KMS-11 (cell line): Measurements from ENCODE around the gene B4GALNT3.

ENCODE experiments used
- H2AFZ ChIP-seq: fragments of 200-600 bp; sonication (generic); 2 replicates; pipeline ENCODE4 v1.6.1; 2016; ENCODE audit warnings: antibody characterized with exemption, mixed run types, low read depth
- H3K27ac ChIP-seq: fragments of 200-600 bp; sonication (generic); 2 replicates; pipeline ENCODE4 v1.6.1; 2016; ENCODE audit warnings: mild to moderate bottlenecking, mixed run types
- H3K27me3 ChIP-seq: fragments of 200-600 bp; sonication (generic); 2 replicates; pipeline ENCODE4 v1.6.1; 2017; ENCODE audit warnings: mild to moderate bottlenecking, low read depth, mixed run types, moderate library complexity; ENCODE audit not compliant: insufficient read depth
- H3K36me3 ChIP-seq: fragments of 200-600 bp; sonication (generic); 2 replicates; pipeline ENCODE4 v1.6.1; 2017; ENCODE audit warnings: mild to moderate bottlenecking, mixed run types; ENCODE audit not compliant: insufficient read depth
- H3K4me1 ChIP-seq: fragments of 200-600 bp; sonication (generic); 2 replicates; pipeline ENCODE4 v1.6.1; 2016; ENCODE audit warnings: mild to moderate bottlenecking, low read depth, mixed run types; ENCODE audit not compliant: poor library complexity, severe bottlenecking
- H3K4me2 ChIP-seq: fragments of 200-600 bp; sonication (generic); 2 replicates; pipeline ENCODE4 v1.7.0; 2016; ENCODE audit warnings: mild to moderate bottlenecking, mixed run types
- H3K4me3 ChIP-seq: fragments of 200-600 bp; sonication (generic); IDR thresholded peaks from 2 replicates; pipeline ENCODE4 v1.6.1; 2017; ENCODE audit warnings: low read depth, low read length, mixed read lengths; ENCODE audit not compliant: insufficient read depth
- H3K79me2 ChIP-seq: fragments of 200-600 bp; sonication (generic); 2 replicates; pipeline ENCODE4 v1.6.1; 2016; ENCODE audit warnings: low read depth, mixed run types; ENCODE audit not compliant: insufficient read depth
- H3K9ac ChIP-seq: fragments of 200-600 bp; sonication (generic); 2 replicates; pipeline ENCODE4 v1.6.1; 2016; ENCODE audit warnings: mild to moderate bottlenecking, mixed run types
- H4K20me1 ChIP-seq: fragments of 200-600 bp; sonication (generic); 2 replicates; pipeline ENCODE4 v1.6.1; 2016; ENCODE audit warnings: mild to moderate bottlenecking, mixed run types; ENCODE audit not compliant: insufficient read depth
- CTCF ChIP-seq: fragments of 200-600 bp; sonication (generic); conservative IDR thresholded peaks from 2 replicates; pipeline ENCODE4 v1.6.1; 2017; ENCODE audit warnings: low read depth, mild to moderate bottlenecking, antibody characterized with exemption, low read length, moderate library complexity, mixed read lengths

B4GALNT3 gene

GRCh38 chr12:517538-517937 is 57.8 kb downstream of the B4GALNT3 start:
- Histone ChIP-seq H3K27me3 (no peaks in the 10 kb centered on the region), H3K79me2 (no peaks in the 10 kb centered on the region), H2AFZ (no peak overlapping the region), H3K4me2 (no peak overlapping the region), H3K27ac (no peak overlapping the region), H3K4me1 (no peaks in the 10 kb centered on the region), H4K20me1 (no peaks in the 10 kb centered on the region), H3K9ac (no peak overlapping the region), H3K4me3 (no peak overlapping the region), H3K36me3 (no peaks in the 10 kb centered on the region)
- no peak for TF ChIP-seq CTCF

- H3K27me3 ChIP-seq = no peaks in the 10 kb centered on the region
- no peak overlapping the region for H3K4me3 ChIP-seq
- H3K4me1 ChIP-seq = no peaks in the 10 kb centered on the region
- no peaks in the 10 kb centered on the region for H3K79me2 ChIP-seq
- H2AFZ ChIP-seq = no peak overlapping the region
- no peak overlapping the region for H3K27ac ChIP-seq
- H4K20me1 ChIP-seq = no peaks in the 10 kb centered on the region
- no peak overlapping the region for H3K9ac ChIP-seq
- no peak overlapping the region for H3K4me2 ChIP-seq
- H3K36me3 ChIP-seq = no peaks in the 10 kb centered on the region
- no peak for TF ChIP-seq CTCF
These were observed 60.4 kb downstream of the B4GALNT3 start for GRCh38 chr12:520119-520518.

GRCh38 chr12:522692-523378 is 63.1 kb downstream of the B4GALNT3 start:
- Histone ChIP-seq H2AFZ (no peak overlapping the region), H3K27me3 (no peaks in the 10 kb centered on the region), H3K36me3 (no peaks in the 10 kb centered on the region), H3K27ac (no peak overlapping the region), H3K79me2 (no peaks in the 10 kb centered on the region), H4K20me1 (no peaks in the 10 kb centered on the region), H3K9ac (no peak overlapping the region), H3K4me1 (no peaks in the 10 kb centered on the region), H3K4me3 (no peak overlapping the region), H3K4me2 (no peak overlapping the region)
- no peak for TF ChIP-seq CTCF

- no peak for TF ChIP-seq CTCF
- no peak overlapping the region for H3K4me3 ChIP-seq
These were observed 64.6 kb downstream of the B4GALNT3 start for GRCh38 chr12:524167-524951.

More at GRCh38 chr12:524167-524951, 64.6 kb downstream of the B4GALNT3 start:
- Histone ChIP-seq H3K36me3 (no peaks in the 10 kb centered on the region), H3K27ac (no peak overlapping the region), H3K4me2 (no peak overlapping the region), H3K27me3 (no peaks in the 10 kb centered on the region), H3K9ac (no peak overlapping the region), H3K4me1 (no peaks in the 10 kb centered on the region), H3K79me2 (no peaks in the 10 kb centered on the region), H2AFZ (no peak overlapping the region), H4K20me1 (no peaks in the 10 kb centered on the region)
